Measurements from ENCODE around the gene CGAS.
"Not testable (repeated sequence)": the region's sequence is repeated elsewhere in the genome, so short reads cannot be mapped to it uniquely, and the experiment has no call there.

The CGAS gene

GRCh38 chr6:73395875-73396274 lies 56.2 kb downstream of the CGAS start:
- no peak for DNase-seq (ENCODE audit: low read depth in 2 of 2)

DNA sequence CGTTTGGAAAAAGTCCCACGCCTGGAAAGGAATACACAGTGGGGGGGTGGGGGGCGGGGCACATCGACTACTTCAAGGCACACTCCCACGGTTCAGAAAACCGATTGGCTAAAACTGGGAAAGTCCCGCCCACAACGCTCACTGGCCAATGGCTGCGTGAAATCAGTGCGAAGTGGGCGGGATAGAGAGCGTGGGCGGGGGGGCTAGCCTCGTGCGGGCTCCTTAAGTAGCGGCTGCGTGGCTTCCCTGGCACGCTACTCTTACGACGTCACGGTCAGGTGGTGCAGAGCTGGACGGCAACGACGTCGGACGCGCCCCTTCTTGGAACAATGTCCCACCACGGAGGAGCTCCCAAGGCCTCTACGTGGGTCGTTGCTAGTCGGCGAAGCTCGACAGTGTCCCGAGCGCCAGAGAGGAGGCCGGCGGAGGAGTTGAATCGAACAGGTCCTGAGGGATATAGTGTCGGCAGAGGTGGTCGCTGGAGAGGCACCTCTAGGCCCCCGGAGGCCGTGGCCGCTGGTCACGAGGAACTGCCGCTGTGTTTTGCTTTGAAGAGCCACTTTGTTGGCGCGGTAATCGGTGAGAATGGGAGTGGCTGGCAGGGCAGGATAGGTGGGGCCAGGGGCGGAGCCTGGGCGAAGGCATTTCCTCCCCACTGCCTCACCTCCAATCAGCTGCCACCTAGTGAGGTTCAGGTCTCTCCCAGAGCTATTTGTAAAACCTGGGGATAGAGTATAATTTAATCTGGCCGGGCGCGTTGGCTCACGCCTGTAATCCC lies 57.3 kb downstream of the CGAS start, which contains the start of gene DDX43:
DDX43 (plus strand) TSS at position 252 of the 778 bp plus-strand sequence; CDS start at position 330, 78 bp downstream.
- peak in 1 of 2 donors; percentile 19 for DNase-seq (ENCODE audit: low read depth in 2 of 2)

- DNase-seq (ENCODE audit: low read depth in 2 of 2), result no peak
Observed at GRCh38 chr6:73393278-73393677, 58.8 kb downstream of the CGAS start.

GRCh38 chr6:73392188-73392587 lies 59.9 kb downstream of the CGAS start:
- DNase-seq (ENCODE audit: low read depth in 2 of 2), result not testable (repeated sequence)

DNA sequence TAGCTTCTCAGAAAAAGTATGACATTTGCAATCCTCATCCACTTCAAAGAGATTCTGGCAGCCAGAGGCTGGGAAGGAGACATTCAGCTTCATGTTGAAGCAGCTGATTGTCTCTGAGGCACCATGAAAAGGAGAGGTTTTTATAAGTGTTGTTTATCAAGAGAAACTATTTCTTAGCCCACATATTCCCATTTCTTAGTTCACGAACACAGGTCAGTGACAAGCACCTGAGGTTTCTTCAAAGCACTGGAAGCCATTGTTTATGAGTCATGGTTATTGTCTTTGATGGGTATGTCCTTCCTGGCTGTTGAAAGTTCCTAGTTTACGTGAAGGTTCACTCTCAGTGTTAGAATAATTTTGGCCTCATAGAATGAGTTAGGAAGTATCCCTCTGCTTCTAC lies 60.4 kb downstream of the CGAS start:
- no peak for DNase-seq (ENCODE audit: low read depth in 2 of 2)

GRCh38 chr6:73389854-73390253 lies 62.2 kb downstream of the CGAS start:
- DNase-seq (ENCODE audit: low read depth in 2 of 2), result no peak

DNA sequence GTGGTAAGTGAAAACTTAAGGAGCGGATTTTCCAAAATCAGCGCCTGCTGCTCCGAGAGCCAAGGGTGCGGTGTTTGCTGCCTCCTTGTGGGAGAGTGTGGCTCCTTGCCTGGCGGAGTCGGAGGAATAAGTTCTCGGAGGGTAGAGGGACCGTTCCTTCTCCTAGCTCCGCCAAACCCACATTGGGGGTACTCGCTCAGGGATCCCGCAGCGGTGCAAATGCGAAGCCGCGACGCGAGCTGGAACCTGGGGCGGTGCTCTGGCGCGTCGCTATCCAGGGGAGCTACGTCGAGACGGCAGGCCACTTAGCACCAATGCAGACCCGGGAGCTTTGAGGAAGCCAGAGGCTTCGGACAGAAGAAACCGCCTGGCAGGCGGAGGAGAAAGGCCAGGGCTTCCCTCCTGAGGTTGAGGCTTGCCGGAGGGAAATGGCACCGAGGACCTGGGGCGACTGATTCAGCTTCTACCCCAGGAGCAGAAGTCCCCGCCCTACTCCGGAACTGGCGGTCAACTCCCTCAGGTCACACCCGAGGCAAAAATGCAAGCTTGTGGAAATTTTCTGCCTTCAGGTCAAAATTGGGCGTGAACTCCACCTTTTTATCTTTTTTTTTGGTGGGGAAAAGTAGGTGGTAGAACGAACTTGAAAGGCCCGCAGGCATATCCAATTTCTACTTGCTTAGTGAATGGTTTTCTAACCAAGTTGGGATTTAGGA lies 63.1 kb downstream of the CGAS start:
- DNase-seq (ENCODE audit: low read depth in 2 of 2), result peak; percentile 38 to 56

- DNase-seq (ENCODE audit: low read depth in 2 of 2), result no peak
Observed at GRCh38 chr6:73388433-73388799, 63.7 kb downstream of the CGAS start.

GRCh38 chr6:73382462-73383113 lies 69.5 kb downstream of the CGAS start:
- no peak for DNase-seq (ENCODE audit: low read depth in 2 of 2)

DNA sequence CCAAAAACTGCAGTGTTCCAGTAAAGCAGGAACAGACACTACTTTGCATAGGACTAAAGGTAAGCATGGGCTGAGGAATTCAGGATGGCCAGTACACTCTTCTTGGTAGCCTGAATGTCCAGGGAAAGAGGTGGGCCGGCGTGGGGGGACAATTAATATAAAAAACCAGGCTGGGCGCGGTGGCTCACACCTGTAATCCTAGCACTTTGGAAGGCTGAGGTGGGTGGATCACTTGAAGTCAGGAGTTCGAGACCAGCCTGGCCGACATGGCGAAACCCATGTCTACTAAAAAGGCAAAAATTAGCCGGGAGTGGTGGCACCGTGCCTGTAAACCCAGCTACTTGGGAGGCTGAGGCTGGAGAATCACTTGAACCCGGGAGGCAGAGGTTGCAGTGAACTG lies 70.6 kb downstream of the CGAS start:
- not testable (repeated sequence) for DNase-seq (ENCODE audit: low read depth in 2 of 2)

- DNase-seq (ENCODE audit: low read depth in 2 of 2), result no peak
Observed at GRCh38 chr6:73377225-73377624, 74.9 kb downstream of the CGAS start.

DNA sequence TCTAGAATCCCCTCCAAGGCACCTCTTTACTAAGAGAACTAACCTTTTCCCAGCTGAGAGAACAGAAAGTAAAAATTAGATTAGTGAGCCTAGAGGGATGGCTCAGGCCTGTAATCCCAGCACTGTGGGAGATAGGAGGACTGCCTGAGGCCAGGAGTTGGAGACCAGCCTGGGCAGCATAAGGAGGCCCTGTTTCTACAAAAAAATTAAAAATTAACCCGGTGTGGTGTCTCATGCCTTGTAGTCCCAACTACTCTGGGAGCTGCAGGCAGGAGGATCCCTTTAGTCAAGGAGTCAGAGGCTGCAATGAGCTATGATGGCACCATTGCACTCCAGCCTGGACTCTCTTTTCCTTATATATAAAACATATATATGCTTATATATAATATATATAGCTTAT lies 76.9 kb downstream of the CGAS start:
- no peak for DNase-seq (ENCODE audit: low read depth in 2 of 2)
